H9 (cell line): ENCODE results near the gene SLC35A2. TPM values are rescaled to one million over a fixed set of nuclear protein-coding genes. Genes with fewer than 3 reads are reported as not detected.
A peak's percentile ranks its signal among the peaks of the same experiment; 100 is the strongest.

Source experiments
- DNase-seq: peaks from one replicate; pipeline ENCODE4 v3.0.0-alpha.2; 2017
- H2AFZ ChIP-seq: one replicate; pipeline ENCODE4 v1.6.1; 2013; ENCODE audit warnings: mild to moderate bottlenecking, low read length, control low read depth, moderate library complexity
- H2AK5ac ChIP-seq: 2 replicates; pipeline ENCODE4 v1.6.1; 2013; ENCODE audit warnings: low read length, control low read depth, mixed read lengths; ENCODE audit not compliant: insufficient read length
- H2BK120ac ChIP-seq: one replicate; pipeline ENCODE4 v1.6.1; 2013; ENCODE audit warnings: low read depth, mild to moderate bottlenecking, low read length, control low read depth, inconsistent platforms; ENCODE audit not compliant: poor library complexity, severe bottlenecking
- H2BK12ac ChIP-seq: 2 replicates; pipeline ENCODE4 v1.6.1; 2013; ENCODE audit warnings: low read length, control low read depth, mixed read lengths, low read depth; ENCODE audit not compliant: insufficient read length
- H2BK15ac ChIP-seq: 2 replicates; pipeline ENCODE4 v1.6.1; 2013; ENCODE audit warnings: low read depth, low read length, control low read depth
- H2BK20ac ChIP-seq: one replicate; pipeline ENCODE4 v1.6.1; 2013; ENCODE audit warnings: low read depth, mild to moderate bottlenecking, low read length, control low read depth, inconsistent platforms; ENCODE audit not compliant: poor library complexity, severe bottlenecking
- H2BK5ac ChIP-seq: 2 replicates; pipeline ENCODE4 v1.6.1; 2013; ENCODE audit warnings: low read length, control low read depth, mixed read lengths; ENCODE audit not compliant: insufficient read length
- H3K14ac ChIP-seq: 2 replicates; pipeline ENCODE4 v1.6.1; 2013; ENCODE audit warnings: low read length, control low read depth; ENCODE audit not compliant: insufficient read depth
- H3K18ac ChIP-seq: 2 replicates; pipeline ENCODE4 v1.6.1; 2013; ENCODE audit warnings: low read depth, mild to moderate bottlenecking, mixed read lengths, low read length, control low read depth; ENCODE audit not compliant: insufficient read length
- H3K23ac ChIP-seq: 2 replicates; pipeline ENCODE4 v1.6.1; 2013; ENCODE audit warnings: low read length, control low read depth, mixed read lengths, low read depth; ENCODE audit not compliant: insufficient read length
- H3K23me2 ChIP-seq: 2 replicates; pipeline ENCODE4 v1.6.1; 2013; ENCODE audit warnings: low read depth, mild to moderate bottlenecking, mixed read lengths, low read length, control low read depth; ENCODE audit not compliant: insufficient read length, poor library complexity, severe bottlenecking
- H3K27ac ChIP-seq: 2 replicates; pipeline ENCODE4 v1.5.1; 2013; ENCODE audit warnings: low read length, control low read depth, mixed read lengths, low read depth; ENCODE audit not compliant: insufficient read length
- H3K27me3 ChIP-seq: 2 replicates; pipeline ENCODE4 v1.6.1; 2013; ENCODE audit warnings: low read length, control low read depth, inconsistent platforms; ENCODE audit not compliant: insufficient read depth
- H3K4ac ChIP-seq: 2 replicates; pipeline ENCODE4 v1.6.1; 2013; ENCODE audit warnings: low read depth, mild to moderate bottlenecking, control low read depth, inconsistent platforms, low read length, moderate library complexity
- H3K4me1 ChIP-seq: 2 replicates; pipeline ENCODE4 v1.6.1; 2013; ENCODE audit warnings: low read length, control low read depth, inconsistent platforms; ENCODE audit not compliant: insufficient read depth
- H3K4me2 ChIP-seq: 2 replicates; pipeline ENCODE4 v1.6.1; 2013; ENCODE audit warnings: low read length, control low read depth, mixed read lengths; ENCODE audit not compliant: insufficient read length, insufficient read depth
- H3K56ac ChIP-seq: 2 replicates; pipeline ENCODE4 v1.6.1; 2013; ENCODE audit warnings: low read depth, mild to moderate bottlenecking, mixed read lengths, low read length, control low read depth; ENCODE audit not compliant: insufficient read length
- H3K79me1 ChIP-seq: 2 replicates; pipeline ENCODE4 v1.6.1; 2013; ENCODE audit warnings: low read depth, mild to moderate bottlenecking, moderate library complexity, low read length, control low read depth, inconsistent platforms; ENCODE audit not compliant: insufficient read depth, poor library complexity, severe bottlenecking
- H3K79me2 ChIP-seq: 2 replicates; pipeline ENCODE4 v1.6.1; 2013; ENCODE audit warnings: low read length, control low read depth, inconsistent platforms; ENCODE audit not compliant: insufficient read depth
- H3K9ac ChIP-seq: 2 replicates; pipeline ENCODE4 v1.6.1; 2013; ENCODE audit warnings: low read length, control low read depth, mixed read lengths; ENCODE audit not compliant: insufficient read length; ENCODE audit errors: extremely low read depth
- H3K9me3 ChIP-seq: one replicate; pipeline ENCODE4 v1.6.1; 2013; ENCODE audit warnings: low read depth, low read length, inconsistent platforms; ENCODE audit not compliant: control insufficient read depth
- H3T11ph ChIP-seq: one replicate; pipeline ENCODE4 v1.6.1; 2013; ENCODE audit warnings: mild to moderate bottlenecking, low read length, control low read depth, inconsistent platforms
- H4K20me1 ChIP-seq: one replicate; pipeline ENCODE4 v1.6.1; 2013; ENCODE audit not compliant: control insufficient read depth, insufficient read length, insufficient read depth
- H4K5ac ChIP-seq: 2 replicates; pipeline ENCODE4 v1.6.1; 2013; ENCODE audit warnings: low read depth, mild to moderate bottlenecking, mixed read lengths, low read length, control low read depth; ENCODE audit not compliant: insufficient read length
- H4K8ac ChIP-seq: replicated peaks from 2 replicates; pipeline ENCODE4 v1.6.1; 2013; ENCODE audit warnings: low read length, control low read depth, mixed read lengths, low read depth; ENCODE audit not compliant: insufficient read length
- H4K91ac ChIP-seq: 2 replicates; pipeline ENCODE4 v1.6.1; 2013; ENCODE audit warnings: low read depth, mild to moderate bottlenecking, moderate library complexity, mixed read lengths, low read length, control low read depth; ENCODE audit not compliant: insufficient read length
- H3K27ac Mint-ChIP-seq, 3 experiments: 2 replicates in 2 of 3; 3 replicates in 1 of 3; pipeline ENCODE4 v1.8.0; 2020 to 2021; ENCODE audit warnings: mixed read lengths in 3 of 3, mild to moderate bottlenecking in 1 of 3, moderate library complexity in 1 of 3
- H3K27me3 Mint-ChIP-seq: 2 replicates; pipeline ENCODE4 v1.8.0; 2021; ENCODE audit warnings: low read depth, mild to moderate bottlenecking, moderate library complexity, mixed read lengths
- H3K36me3 Mint-ChIP-seq, 3 experiments: 2 replicates in 2 of 3; 3 replicates in 1 of 3; pipeline ENCODE4 v1.8.0; 2020 to 2021; ENCODE audit warnings: low read depth in 3 of 3, mixed read lengths in 3 of 3; ENCODE audit not compliant: insufficient read depth in 1 of 3
- H3K4me1 Mint-ChIP-seq, 2 experiments: 2 replicates each; pipeline ENCODE4 v1.8.0; 2020; ENCODE audit warnings: mixed read lengths in 2 of 2
- H3K4me3 Mint-ChIP-seq, 2 experiments: 2 replicates in 1 of 2; 3 replicates in 1 of 2; pipeline ENCODE4 v1.8.0; 2020 to 2021; ENCODE audit warnings: mild to moderate bottlenecking in 2 of 2, mixed read lengths in 2 of 2, moderate library complexity in 1 of 2
- H3K9me3 Mint-ChIP-seq, 2 experiments: 2 replicates in 1 of 2; 3 replicates in 1 of 2; pipeline ENCODE4 v1.8.0; 2020; ENCODE audit warnings: mild to moderate bottlenecking in 2 of 2, mixed read lengths in 2 of 2, moderate library complexity in 1 of 2
- WGBS: extraction: QIAGEN DNeasy Blood & Tissue Kit; methylation state at CpG from one replicate; pipeline ENCODE4 v1.1.7; 2013; ENCODE audit warnings: missing lambda C conversion rate, low lambda C conversion rate, mixed read lengths; ENCODE audit not compliant: insufficient read length; ENCODE audit errors: extremely low coverage; 5-methylcytosine and 5-hydroxymethylcytosine counted together
- total RNA-seq: library from RNA; stranded (reverse); gene quantifications from 2 replicates; pipeline ENCODE4 v1.2.1, GENCODE V29; 2021
- TF ChIP-seq, protein P1 (sequence below): fragments of 200-600 bp; sonication (generic); conservative IDR thresholded peaks from 3 replicates; pipeline ENCODE4 v1.8.0; 2021; ENCODE audit warnings: antibody characterized with exemption, mild to moderate bottlenecking

The SLC35A2 gene
- total RNA-seq, 1 experiment from 2014 or later = 32.9 TPM

DNA sequence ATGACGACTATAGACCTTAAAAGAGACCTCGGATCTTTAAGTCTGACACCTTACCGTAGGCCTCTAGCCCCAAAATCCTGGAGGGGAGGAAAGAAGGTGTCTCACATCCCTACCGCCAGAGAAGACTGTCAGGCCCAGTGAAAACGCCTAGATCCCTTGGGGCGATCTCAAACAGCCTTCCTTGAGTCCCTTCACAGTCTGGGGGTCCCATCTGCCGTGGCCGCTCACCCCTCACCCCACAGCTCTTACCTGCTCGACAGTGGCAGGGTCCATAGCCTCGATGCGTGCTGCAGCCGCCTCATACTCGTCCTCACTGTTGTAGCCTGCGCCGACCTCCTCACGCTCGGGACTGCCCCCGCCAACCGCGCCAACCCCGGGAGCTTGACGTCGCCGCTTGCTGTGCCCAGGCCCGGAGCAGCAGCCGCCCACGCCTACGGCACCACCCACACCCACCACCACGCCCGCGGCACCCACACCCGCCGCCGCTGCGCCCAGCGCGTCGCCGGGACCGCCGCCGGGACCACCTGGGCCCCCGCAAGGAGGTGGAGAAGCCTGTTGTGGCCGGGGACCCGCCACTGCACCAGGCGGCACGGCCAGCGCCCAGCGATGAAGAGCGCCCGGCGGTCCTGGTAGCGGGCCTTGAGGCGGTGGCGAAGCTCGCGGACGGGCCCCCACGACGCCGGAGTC, 45.4 kb upstream of the SLC35A2 start:
- no peak overlapping the region for H3T11ph ChIP-seq
- H4K8ac ChIP-seq = no peak overlapping the region
- H2BK20ac ChIP-seq = no peak overlapping the region
- H3K23ac ChIP-seq = no peak overlapping the region
- peak overlapping the region; percentile 85 for H3K14ac ChIP-seq
- H2AFZ ChIP-seq = no peak overlapping the region
- H2AK5ac ChIP-seq = no peak overlapping the region
- Mint-ChIP-seq H3K9me3 (peaks cover 79 to 80% of the 10 kb centered on the region in 2 experiments), H3K4me1 (peaks cover 0 to 15% of the 10 kb centered on the region in 2 experiments; a peak in 2 of 4 replicates), H3K27me3 (peaks cover 1% of the 10 kb centered on the region), H3K4me3 (peak overlapping the region; percentile 78 to 85), H3K27ac (peak overlapping the region; percentile 40 to 90 (median 89); a peak in 3 of 7 replicates), H3K36me3 (peaks cover 10 to 59% (median 26%) of the 10 kb centered on the region in 3 experiments)
- WGBS = no CpG with 5 or more reads among the region's 61 CpGs
- no peak overlapping the region for H4K5ac ChIP-seq
- H3K4me1 ChIP-seq = peaks cover 2% of the 10 kb centered on the region; the same call in 1 of the 2 replicates
- TF ChIP-seq, protein P1, sequence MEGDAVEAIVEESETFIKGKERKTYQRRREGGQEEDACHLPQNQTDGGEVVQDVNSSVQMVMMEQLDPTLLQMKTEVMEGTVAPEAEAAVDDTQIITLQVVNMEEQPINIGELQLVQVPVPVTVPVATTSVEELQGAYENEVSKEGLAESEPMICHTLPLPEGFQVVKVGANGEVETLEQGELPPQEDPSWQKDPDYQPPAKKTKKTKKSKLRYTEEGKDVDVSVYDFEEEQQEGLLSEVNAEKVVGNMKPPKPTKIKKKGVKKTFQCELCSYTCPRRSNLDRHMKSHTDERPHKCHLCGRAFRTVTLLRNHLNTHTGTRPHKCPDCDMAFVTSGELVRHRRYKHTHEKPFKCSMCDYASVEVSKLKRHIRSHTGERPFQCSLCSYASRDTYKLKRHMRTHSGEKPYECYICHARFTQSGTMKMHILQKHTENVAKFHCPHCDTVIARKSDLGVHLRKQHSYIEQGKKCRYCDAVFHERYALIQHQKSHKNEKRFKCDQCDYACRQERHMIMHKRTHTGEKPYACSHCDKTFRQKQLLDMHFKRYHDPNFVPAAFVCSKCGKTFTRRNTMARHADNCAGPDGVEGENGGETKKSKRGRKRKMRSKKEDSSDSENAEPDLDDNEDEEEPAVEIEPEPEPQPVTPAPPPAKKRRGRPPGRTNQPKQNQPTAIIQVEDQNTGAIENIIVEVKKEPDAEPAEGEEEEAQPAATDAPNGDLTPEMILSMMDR = no peak
- no peak overlapping the region for H2BK15ac ChIP-seq
- no peak overlapping the region for H3K4ac ChIP-seq
- H3K79me2 ChIP-seq = peaks cover 26% of the 10 kb centered on the region; the same call in 1 of the 2 replicates
- H4K20me1 ChIP-seq = peaks cover 3% of the 10 kb centered on the region
- H3K4me2 ChIP-seq = peak overlapping the region; percentile 86
- H3K27ac ChIP-seq = no peak overlapping the region
- H3K23me2 ChIP-seq = peaks cover 6% of the 10 kb centered on the region
- H2BK120ac ChIP-seq = no peak overlapping the region
- H3K9ac ChIP-seq = peak overlapping the region; percentile 91
- H2BK5ac ChIP-seq = no peak overlapping the region
- no peak for DNase-seq
- H2BK12ac ChIP-seq = no peak overlapping the region
- H4K91ac ChIP-seq = no peak overlapping the region
- H3K18ac ChIP-seq = no peak overlapping the region
- H3K79me1 ChIP-seq = peaks cover 18% of the 10 kb centered on the region
- H3K9me3 ChIP-seq = no peaks in the 10 kb centered on the region
- H3K27me3 ChIP-seq = no peaks in the 10 kb centered on the region
- H3K56ac ChIP-seq = no peak overlapping the region
